Epidermal melanocyte (primary cell): ENCODE data around the gene PAPOLA.

Experiments
- DNase-seq: peaks from one replicate; pipeline ENCODE4 v3.0.0; 2011; ENCODE audit warnings: low spot score; ENCODE audit not compliant: insufficient read length

PAPOLA gene

DNA sequence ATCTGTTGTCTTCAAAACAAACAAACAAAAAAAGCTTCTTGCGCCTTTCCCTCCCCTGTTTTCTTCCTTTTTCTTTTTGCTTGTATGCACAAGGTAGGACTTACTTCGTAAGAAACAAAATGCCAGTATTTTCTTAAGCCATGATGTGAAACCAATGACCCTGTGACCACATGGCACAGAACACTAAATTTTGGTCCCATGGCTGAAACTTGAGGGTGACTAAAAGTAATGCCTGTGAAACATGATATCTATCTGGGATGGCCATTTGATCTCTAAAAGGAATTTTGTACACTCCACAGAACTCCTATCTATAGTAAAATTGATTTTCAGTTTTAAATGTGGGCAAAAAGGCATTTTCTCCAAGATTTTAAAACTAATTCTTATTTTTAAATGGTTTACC, 63.6 kb downstream of the PAPOLA start:
- DNase-seq: no peak

DNA sequence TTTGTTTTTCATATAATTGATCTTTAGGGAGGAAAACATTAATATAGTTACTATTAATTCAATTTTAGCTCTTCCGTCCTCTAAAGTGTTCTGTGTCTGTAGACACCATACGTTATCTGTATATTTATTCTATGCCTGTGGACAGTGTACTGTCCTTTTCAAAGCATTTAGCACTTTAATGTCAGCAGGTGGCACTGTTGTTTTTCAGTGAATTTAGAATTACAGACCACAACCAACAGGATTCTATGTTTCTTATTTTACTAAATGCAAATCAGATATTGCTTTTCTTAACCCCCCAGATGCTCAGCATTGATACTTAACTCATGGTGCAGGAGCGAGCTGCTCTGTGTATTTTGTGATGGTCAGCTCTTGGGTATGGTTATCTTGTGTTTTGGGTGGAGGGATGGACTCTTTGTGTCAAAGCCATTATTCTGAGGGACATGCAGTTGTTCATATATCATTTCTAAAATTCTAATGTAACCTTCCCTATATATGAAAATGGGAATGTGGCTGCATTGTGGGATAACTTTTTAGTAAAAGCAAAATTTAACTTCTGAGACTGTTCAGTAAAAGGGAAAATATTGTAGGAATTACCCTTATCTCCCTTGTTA, 65.2 kb downstream of the PAPOLA start:
- DNase-seq: no peak

DNA sequence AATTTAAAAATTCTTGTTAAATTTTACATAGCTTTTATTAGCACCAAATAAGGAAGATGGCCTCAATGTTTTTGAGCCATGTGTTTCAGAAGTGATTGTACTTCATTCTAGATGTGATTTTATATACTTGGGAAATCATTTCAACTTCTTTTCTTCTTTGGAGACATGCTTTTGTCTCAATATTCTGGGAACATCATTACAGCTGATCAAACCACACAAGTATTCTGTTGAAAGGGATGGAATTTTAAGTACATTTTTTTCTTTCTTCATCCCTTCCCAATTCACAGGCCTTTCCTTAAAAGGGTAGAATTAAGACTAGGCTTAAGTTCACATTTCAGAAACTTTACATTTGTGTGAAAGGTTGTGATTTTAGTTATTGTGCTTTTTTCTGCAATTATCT, 66.4 kb downstream of the PAPOLA start:
- no peak for DNase-seq

DNA sequence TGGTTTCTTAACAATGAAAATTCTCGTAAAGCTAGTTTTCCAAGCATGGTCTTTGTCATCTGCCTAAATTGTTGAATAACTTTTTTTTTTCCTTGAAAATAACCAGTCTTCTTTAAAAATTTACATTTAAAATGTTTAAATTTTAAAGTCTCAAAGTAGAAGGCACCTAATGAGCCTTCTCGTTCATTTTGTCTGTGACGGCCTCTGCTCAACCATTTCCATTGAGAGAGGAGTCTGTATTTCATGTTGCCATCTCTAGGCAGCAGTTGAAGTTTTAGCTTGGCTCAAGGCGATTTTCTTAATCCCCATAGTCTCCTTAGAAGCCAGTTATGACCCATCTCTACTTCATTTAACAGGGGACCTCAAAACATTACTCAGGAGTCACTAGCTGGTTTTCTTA, 69.1 kb downstream of the PAPOLA start:
- no peak for DNase-seq

DNA sequence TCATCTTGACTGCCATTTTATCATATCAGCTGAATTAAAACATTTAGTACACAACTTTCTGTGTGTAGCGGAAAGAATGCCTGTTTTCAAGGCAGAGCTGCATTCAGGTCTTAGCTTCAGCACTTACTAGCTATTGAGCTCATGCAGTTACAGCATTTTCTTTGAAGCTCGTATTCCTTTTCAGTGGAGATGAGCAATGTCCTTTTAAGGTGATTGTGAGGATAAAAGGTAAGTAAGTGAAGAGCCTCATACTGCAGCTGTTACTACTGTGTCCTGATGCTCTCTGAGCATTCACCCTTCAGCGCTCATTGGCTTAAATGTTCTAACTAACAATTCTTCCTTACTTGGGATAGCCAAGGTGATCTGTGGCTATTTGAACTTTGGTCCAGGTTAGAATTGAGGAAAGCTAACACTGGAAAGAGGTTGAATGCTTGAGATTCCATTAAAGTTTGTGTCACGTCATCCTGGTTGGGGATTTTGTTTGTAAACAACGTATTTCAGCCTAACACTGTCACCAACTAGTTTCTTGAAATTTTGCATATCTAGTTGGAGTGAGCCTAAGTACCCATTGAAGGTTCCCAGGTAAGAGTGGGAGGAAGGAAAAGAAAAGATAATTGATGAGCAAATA, 71.4 kb downstream of the PAPOLA start:
- DNase-seq: no peak

DNA sequence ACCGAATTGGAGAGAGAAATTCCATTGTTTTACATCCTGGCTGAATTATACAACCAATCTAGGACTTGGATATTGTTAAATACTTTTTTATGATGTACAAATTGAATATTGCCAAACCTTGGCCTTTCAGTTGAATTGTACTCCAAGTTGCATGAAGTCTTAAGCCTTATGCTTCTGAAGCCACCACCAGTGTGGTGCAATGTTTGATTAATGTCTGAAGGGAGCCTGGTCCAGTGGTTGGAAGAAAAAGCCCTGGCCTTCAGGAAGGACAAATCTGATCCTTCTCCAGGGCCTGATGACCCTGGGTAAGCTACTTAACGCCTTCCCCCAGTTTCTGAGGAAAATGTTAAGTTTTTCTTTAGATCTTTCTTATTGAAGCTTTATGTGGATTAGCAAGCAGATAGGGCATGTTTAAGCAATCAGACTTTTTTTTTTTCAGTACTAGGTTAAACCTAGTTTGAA, 72.0 kb downstream of the PAPOLA start:
- no peak for DNase-seq

DNA sequence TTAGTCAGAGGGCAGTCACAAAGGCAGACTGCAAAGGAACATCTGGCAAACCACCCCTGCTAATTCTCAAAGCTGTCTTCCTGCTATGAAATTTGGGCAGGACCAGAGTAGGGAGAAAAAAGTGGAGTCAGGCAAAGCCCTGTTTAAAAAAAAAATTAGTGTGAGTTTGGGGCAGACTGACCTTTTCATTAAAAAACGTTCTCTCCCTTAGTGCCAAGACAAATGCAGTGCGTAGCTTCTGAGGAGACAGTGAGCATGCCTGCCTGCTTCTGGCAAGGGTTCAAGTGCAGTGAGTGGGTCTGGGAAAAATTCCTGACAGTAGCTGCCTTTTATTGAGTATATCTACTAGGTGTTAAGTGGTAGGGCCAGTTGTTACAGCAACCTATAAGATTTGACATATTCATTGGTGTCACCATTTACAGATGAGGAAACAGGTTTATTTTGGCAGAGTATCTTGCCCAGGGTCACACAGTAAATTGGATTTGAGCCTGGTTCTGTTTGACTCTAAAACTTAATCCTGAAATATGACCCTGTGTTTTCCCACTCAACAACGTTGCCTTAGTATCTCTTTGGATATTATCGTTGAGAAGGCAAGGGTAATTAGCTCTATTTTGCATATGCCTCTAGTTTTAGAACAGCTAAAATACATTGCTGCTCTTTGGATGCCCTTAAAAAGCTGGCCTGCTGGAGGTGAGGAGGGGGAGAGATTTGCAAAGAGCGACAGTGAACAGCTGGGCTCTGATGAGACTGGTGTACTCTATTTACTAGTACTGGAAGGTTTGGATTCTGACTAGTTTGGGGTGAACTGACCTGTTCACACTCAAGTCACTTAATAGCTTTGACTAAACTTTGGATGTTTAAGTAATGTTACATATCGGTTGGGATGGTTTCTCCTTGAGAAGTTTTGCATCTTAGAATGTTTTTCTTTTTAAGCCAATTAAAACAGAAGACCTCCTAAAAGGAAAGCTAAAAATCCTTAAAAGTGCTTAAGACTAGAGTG, 72.8 kb downstream of the PAPOLA start:
- DNase-seq: no peak

DNA sequence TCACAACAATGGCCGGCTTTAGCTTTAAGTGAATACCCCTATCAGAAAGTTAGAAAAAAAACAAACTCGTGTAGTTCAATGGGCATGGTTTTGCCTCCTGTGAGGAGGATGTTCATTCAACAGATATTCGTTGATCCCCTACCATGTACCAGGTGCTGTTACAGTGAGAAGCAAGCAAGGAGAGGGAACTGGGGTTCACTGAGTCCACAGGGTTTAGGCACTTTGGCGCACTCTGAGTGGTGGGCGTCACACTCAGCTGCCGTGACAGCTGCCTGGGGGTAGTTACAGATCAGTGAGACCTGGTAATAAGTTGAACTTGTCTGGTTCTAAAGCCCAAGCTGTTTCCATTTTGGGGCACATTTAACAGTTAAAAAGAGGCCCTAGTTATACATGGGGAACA, 74.2 kb downstream of the PAPOLA start:
- no peak for DNase-seq

DNA sequence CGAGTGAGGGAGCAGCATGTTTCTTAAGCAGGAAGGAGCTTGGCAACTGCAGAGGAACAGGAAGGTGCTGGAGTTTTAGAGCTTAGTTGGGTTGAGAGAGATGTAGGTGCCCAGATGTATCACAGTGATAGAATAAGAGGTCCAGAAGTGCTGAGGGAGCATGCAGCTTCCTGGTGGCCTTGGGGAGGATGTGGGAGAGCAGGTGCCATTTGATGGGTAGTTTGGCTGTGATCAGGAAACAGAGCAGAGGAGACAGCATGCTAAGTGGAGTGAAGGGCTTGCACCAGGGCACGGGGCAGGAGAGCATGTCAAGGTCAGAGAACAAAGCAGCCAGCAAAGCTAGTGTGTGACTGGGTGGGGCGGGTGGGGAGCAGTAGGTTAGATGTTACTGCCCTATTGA, 74.8 kb downstream of the PAPOLA start:
- no peak for DNase-seq

DNA sequence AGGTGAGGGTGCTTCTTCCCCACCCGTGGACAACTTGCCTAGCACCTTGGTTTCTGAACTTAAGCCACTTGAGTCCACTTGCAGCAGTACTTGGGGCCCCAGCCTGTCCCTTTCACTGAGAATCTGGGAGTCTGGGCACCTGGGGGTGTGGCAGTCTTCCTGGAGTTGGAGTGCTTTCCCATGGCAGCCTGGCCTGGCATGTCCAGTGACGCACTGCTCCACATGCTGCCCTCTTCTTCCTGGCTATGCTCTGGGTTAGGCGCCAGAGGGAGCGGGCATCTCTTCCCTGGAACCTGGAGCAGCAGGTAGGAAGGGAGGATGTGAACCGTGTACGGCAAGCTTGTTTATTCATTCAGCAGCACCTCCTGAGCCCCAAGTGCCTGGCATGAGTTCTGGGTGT, 76.4 kb downstream of the PAPOLA start:
- no peak for DNase-seq

DNA sequence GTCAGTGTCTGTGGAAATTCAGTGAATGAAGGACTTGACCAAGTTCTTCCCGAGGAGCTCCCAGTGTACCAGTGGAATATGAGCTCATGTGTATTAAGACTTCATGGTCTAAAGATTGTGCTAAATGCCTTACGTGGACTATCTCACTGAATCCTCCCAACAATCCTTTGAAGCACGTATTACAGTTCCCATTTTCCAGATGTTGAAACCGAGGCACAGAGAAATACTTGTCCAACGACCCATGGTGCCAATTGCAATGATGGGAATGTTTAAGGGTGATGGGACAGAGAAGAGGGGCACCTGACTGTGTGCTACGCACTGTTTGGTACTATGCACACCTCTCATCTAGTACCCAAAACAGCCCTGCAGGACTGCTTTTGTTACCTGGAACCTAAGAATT, 77.2 kb downstream of the PAPOLA start:
- no peak for DNase-seq

DNA sequence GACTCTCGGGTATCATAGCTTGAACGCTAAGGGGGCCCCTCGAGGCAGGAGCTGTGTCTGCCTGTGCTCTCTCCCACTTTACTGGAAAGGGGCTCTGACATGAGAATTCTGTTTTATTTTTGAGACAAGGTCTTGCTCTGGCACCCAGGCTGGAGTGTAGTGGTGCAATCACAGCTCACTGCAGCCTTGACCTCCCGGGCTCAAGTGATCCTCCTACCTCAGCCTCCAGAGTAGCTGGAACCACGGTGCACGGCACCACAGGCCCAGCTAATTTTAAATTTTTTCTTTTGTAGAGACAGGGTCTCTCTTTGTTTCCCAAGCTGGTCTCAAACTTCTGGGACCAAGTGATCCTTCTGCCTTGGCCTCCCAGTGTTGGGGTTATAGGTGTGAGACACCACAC, 77.7 kb downstream of the PAPOLA start:
- no peak for DNase-seq

DNA sequence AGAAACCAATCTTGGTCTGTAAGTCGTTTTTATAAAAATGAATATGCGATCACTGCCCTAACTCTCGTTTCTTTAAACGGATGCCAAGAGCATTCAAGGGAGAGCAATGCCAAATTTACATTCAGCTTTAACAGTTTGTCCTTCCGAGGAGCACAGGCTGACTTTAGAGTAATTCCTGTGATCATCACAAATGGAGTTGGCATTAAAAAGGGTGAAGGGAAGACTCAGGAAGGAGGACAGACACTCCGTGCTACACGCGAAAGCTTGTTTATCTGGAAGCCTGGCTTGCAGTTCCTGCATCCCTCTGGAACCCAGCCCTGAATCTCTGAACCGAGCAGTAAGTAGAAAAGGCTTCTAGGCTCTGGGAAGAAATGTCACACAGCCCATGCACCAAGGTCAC, 78.4 kb downstream of the PAPOLA start:
- no peak for DNase-seq

DNA sequence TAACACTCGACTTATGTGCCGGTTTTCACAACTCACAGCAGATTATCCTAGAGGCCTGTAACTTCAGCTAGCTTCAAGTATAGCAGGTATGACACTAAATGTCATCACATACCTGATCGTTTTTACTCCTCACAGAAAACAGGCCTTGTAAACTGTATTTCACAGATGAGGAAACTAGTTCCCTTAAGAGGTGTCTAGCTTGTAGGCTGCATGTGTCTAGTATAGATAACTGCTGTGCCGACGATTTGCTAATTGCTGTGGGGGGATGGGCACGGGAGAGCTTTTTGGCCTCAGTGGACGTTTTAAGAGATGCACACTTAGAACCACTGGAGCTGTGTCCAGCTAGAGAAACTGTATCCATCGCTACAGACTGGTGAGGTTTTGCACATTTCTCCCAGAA, 78.8 kb downstream of the PAPOLA start:
- DNase-seq: no peak

DNA sequence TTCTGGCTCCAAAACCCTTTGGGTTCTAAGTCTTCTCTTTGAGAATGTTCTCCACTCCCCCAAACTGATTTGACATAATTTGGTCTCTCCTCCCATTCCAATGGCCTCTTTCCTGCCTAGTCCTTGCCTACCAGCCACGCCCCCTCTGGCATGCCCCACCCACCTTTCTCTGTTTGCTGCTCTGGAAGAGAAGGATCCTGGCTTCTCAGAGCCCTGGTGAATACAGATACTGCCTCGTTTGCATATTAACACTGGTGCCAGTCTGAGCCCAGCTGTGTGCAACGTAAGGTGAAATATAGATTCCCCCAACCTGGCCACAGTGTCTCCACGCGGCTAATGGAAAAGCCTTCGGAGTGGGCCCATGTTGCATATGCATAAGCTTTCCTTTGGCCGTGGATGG, 79.7 kb downstream of the PAPOLA start:
- DNase-seq: no peak

DNA sequence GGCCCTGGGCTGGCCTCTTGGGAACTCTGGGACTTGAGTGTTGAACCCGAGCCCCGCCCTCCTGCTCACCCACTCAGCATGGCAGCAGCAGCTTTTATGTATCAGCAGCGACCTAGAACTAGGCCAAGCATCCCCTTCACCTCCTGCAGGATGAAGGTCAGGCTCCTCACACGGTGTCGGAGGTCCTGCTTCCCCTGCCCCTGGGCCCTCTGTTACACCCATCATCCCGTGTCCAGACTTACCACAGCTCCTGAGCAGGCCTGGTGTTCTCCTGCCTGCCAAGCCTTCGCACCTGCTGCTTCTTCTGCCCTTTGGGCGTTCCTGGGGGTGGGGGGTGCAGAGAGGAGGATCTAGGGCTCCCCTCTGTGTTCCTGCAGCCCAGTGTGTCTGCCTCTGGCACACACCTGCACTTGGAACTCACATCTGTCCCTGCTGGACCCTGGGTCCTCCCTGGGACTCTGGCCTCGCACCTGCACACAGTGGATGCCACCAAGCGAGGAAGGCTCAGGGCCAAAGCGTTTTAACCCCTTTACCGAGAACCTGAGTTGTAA, 80.3 kb downstream of the PAPOLA start:
- no peak for DNase-seq

DNA sequence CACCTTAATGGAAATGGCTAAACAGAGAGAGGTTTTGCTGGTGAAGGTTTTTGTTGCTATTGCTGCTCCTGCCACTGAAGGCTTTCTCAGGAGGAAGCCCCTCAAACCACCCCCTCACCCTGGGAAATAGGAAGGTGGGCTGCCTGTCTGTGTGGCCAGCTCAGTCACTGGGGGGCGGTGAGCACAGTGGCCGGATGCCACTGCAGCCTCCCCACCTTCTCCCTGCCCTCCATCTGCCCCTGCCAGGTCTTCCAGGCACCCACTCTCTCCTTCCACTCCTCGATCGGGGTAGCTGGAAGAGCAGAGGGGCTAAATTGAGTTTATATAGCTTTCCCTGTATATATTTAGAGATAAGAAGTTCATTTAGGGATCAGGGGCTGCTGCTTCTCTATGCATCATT, 80.8 kb downstream of the PAPOLA start:
- no peak for DNase-seq

DNA sequence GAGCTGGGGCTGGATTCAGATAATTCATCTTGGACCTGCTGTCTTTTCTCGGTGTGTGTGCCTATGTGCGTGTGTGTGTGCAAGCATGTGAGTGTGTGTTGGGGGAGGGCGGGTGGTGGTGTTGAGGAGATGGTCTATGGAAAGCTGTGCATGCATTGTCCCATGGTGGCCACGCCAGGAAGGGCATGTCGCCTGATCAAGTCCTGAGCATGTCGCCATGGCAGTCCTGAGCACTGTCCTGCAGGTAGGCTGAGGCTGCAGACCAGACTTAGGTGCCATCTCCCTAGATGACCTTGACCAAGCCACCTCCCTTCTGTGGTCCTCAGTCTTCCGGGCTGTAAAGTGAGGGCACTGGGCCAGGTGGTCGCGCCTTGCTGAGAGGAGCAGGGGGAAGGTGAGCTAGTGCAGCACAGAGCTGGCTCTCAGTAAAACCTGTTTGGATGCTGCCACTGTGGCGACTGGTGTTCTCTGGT, 81.4 kb downstream of the PAPOLA start:
- DNase-seq: no peak

DNA sequence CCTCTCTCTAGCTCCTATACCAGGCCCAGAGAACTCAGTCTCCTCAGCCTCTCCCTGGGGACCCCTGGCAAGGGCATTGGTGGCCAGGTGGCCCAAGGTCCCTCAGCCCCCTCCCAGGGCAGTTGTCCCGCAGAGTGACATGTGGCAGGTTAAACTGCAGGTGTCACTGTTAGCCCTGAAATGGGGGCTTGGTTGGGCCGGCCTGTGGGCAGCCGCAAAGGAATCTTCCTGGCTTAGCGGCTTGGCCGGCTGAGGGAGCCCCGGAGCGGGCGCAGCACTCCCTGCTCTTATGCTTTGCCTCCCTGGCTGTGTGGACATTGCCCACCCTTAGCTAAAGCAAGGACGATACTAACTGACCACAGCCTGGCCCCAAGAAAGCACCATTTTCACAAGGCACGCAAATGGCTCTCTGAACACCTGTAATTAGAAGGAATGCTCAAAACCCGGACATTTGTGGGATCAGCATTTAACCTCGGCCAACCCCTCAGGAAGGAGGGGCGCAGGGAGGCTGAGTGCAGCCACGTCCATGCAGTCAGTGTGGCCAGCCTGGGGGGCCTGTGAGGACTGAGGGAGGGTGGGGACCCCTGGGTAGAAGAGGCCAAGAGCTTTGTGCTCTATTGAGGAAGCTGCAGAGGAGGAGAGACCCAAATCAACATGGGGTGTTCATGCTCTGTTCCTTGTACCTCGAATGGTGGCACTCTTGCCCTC, 82.2 kb downstream of the PAPOLA start:
- DNase-seq: no peak

DNA sequence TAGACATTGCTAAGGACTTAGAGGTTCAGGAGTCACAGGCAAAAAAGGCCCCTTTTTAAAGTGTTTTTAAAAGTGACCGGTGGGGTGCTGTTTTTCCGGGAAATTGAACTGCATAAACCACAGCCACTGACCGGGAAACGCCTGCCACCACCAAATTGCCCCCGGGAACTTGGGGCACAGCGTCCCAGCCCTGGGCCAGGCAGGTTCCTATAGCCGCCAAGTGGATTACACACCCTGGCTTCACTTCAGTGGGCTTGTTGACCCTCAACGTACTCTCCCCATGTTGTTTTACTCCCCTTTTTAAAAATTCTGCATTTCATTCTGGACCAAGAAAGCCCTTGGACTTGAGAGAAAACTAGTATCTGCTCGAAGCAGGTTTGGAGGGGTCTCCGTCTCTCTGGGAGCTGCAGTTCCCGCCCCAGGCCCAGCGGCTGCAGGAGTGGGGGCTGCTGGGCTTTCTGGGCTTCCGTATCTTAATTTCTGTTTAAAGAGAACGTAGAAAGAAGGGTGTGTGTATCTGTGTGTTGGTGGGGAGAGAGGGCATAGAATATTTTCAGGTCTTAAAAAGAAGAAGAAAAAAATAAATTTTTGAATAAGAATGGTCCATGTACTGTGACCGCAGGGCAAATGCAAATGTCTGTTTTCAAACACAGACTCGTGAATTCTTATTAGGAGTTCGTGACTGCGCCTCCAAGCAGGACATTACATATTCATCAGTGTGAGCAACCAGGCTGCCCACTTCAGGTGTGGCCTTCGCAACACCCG, 82.9 kb downstream of the PAPOLA start:
- DNase-seq: no peak

DNA sequence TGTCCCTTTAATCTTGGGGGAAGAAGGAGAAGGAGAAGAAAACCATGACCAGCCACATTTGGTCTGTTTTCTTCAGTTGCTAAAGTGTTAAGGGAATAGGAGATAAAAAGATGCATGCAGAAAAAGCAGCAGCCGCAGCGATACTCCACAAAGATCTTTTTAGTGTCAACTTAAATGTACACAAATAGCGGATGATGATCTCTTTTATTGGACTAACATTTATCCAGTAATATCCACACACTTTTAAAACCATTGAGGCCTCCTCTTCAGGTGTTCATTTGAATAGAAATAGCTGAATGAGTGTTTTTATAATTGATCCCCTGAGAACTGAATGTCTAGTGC, 83.5 kb downstream of the PAPOLA start:
- DNase-seq: no peak
